LHCN-M2 (cell line): ENCODE measurements around the gene CCDC152. TPM values are rescaled to one million over a fixed set of nuclear protein-coding genes. Genes with fewer than 3 reads are reported as not detected.

Source experiments
- DNase-seq: peaks from one replicate; pipeline ENCODE4 v3.0.0-alpha.2; 2012; ENCODE audit warnings: low read depth
- total RNA-seq: library from RNA; depleted of rRNA; stranded (reverse); fragments of >200 nt; gene quantifications from 2 replicates; pipeline ENCODE4 v1.2.3, GENCODE V29; 2014

CCDC152 gene
- total RNA-seq, 1 experiment from 2014 or later = under 0.01 TPM

DNA sequence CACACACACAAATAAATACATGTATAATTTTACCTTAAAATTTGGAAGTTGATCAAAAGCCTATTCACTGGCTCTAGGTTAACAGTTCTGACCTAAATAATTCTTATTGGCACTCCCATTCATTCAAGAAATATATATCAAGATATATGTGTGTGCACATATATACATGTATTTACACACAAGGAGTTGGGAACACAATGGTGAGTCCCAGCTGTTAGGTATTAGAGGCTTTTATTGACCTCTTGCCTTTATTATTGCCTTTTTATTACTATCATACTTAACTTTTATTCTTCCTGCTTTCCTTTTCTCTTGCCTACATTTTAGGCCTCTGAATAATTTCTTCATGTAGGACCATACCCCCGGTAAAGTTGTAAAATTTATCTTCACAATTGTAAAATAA lies 25.0 kb downstream of the CCDC152 start:
- DNase-seq = no peak

DNA sequence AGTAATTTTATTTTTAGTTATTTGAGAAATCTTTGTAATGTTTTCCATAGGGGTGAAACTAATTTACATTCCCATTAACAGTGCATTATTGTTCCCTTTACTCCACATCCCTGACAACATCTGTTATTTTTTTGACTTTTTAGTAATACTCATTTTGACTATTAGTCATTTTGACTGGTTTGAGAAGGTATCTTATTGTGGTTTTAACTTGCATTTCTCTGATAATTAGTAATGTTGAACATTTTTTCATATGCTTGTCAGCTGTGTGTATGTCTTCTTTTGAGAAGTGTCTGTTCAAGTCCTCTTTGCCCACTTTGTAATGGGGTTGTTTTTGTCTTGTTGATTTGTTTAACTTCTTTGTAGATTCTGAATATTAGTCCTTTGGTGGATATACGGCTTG lies 27.5 kb downstream of the CCDC152 start:
- DNase-seq = peak; percentile 48

DNA sequence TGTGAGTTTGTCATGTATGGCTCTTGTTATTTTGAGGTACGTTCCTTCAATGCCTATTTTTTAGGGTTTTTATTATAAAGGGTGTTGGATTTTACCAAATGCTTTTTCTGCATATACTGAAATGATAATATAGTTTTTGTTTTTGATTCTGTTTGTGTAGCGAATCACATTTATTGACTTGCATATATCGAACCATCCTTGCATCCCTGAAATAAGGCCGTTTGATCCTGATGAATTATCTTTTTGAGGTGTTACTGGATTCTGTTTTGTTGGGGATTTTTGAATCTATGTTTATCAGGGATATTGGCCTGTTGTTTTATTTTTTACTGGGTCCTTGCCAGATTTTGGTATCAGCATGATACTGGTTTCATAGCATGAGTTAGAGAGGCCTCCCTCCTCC lies 29.1 kb downstream of the CCDC152 start:
- no peak for DNase-seq

DNA sequence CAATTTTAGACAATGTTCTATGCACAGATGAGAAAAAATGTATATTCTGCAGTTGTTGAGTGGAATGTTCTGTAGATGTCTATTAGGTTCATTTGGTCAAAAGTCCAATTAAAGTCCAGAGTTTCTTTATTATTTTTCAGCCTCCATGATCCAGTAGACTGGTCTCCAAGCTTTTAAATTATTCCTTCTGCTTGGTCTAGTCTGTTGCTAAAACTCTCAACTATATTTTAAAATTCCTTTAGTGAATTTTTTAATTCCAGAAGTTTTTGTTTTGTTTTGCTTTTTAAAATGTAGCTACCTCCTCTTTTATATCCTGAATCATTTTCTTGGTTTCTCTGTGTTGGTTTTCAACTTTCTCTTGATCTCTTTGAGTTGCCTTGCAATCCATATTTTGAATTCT lies 30.5 kb downstream of the CCDC152 start:
- no peak for DNase-seq

DNA sequence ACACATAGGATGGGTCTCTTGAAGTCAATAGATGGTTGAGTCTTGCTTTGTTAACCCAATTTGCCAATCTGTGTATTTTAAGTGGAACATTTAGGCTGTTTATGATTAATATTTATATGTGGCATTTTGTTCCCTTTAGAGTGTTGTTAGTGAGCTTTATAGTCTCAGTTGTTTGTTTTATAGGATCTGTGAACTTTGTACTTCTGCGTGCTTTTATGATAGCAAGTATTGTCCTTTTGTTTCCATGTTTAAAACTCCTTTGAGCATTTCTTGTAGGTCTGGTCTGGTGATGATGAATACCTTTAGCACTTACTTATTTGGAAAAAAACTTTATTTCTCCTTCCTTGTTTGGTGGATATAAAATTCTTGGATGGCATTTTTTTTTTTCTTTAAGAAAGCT lies 31.2 kb downstream of the CCDC152 start:
- DNase-seq = no peak

DNA sequence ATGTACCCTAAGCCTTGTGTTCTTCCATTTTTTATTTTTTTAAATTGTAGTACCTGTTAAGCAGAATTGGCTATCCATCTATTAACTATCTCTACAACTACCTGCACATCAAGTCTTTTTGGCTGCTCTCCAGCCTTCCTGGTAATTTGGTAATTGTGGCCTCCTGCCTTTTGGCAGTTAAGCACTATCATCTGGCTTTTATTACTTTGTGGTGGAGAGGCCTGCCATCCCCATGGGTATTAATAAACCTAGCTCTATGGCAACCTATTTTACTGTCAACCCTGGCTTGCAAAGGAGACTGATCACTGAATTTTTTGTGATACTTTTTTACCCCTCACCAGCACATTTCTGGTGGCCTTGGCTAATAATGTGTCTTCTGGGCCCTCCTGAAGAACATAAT lies 34.5 kb downstream of the CCDC152 start:
- no peak for DNase-seq

DNA sequence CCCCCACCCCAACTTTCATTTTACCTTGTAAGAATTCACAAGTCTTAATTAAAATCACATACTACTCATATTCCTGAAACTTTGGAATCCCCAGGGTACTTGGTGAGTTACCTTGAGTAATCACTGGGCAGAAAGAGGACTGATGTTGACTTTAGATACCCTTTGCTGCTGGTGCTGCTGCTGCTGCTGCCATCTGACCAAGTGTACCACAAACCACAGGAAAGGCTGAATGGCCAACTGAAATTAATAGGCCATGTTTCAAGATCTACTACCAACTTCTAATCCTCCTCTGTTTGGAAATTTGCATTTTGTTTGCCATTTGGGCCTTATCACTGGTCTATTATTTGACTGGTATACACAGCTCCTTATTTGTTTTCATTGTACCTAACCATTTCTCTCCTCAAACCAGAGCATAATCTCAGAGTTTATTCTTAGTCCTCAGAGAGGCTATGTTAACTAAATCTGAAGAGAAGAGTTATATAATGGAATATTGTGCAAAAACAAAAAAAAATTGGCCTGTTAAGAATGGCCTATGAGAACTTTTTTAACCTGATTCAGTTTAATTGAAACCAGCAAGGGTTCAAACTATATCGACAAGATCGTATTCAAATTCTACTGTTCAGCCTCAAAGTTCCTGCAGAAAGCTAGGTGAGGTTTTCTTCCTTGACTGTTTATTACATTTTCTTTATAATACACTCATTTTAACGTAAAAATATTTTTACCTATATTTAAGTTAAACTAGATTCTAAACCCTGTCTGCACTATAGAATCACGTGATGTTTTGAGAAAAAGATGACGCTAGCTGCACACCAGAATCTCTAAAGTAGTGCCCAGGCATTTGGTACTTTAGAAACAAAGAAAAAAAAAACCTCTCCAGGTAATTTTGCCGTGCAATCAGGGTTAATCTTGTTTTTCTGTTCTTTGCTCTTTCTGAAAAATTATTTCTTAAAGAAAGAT lies 41.9 kb downstream of the CCDC152 start:
- no peak for DNase-seq

DNA sequence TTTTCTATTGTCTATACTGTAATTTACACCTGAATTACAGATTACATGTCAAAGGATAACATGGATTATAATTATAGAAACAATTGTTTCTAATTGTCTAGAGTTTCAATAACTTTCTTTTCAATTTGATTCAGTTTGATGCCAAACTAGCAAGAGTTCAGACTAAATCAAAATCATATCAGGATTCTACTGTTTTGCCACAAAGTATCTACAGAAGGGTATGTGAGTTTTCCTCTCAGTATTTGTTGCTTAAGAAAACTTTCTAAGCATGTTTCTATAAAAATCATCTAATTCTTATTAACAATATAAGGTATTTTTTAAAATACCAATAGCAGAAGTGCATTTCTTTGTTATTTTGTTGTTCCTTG lies 42.6 kb downstream of the CCDC152 start:
- DNase-seq = no peak

DNA sequence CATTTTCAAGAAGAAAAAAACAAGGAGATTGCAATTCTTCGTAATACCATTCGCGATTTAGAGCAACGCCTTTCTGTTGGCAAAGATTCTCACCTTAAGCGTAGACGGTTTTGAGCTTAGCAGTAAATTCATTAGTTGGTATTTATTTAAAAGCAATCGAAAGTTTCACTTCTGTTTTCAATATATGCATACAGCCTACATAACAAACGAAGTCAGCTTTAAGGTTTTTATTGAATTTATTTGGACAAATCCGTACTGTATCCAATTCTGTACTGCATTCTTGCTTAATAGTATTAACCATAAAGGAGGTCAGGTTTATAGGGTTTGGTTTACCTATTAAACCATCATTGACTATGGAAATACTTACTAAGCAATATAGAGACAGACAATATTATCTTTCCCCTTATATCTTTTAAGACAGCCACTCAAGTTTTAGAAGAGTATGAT lies 43.1 kb downstream of the CCDC152 start:
- no peak for DNase-seq

DNA sequence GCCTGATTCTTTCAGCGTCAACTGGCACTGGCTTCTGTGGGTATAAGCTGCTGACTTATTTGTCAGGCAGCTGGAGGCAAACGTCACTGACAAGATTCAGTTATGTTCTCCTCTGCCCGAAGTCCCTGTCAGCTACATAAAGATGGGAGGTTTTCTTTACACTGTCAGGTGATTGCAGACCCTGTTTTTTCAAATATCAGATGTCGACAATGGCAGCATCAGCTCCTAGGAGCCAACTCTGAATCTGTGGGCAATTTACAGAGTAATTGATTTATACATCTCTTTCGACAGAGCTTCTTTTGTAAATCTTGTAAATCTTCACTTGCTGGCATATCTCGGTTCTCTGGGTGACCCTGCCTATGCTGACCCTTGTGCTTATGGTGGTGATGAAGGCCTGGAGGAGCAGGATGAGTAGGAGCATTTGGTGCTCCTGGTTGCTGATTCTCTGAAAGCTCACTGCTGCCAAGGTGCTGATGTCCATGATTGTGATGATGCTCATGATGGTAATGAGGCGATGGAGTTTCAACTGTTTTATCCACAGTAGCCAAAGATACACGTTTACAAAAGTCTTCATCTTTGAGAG lies 44.2 kb downstream of the CCDC152 start:
- DNase-seq = no peak

DNA sequence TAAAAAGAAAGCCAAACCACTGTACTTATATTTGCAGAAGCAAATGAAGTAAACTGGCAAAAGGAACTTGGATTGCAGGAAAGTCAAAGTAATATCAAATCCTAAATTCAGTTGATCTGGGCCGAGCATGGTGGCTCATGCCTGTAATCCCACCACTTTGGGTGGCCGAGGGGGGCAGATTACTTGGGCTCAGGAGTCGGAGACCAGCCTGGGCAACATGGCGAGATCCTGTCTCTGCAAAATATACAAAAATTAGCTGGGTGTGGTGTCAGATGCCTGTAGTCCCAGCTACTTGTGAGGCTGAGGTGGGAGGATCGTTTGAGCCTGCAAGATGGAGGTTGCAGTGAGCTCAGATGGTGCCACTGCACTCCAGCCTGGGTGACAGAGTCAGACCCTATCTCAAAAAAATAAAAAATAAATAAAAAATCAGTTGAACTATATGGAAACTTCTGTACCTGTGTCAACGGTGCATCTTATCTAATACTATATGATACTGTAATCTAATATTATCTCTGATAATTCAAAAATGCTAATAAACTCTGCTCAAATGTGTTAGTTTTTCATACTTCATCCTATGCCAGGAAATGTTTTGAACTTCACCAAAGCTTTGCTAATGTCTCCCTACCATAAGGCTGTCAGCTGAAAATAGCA lies 45.0 kb downstream of the CCDC152 start:
- no peak for DNase-seq

DNA sequence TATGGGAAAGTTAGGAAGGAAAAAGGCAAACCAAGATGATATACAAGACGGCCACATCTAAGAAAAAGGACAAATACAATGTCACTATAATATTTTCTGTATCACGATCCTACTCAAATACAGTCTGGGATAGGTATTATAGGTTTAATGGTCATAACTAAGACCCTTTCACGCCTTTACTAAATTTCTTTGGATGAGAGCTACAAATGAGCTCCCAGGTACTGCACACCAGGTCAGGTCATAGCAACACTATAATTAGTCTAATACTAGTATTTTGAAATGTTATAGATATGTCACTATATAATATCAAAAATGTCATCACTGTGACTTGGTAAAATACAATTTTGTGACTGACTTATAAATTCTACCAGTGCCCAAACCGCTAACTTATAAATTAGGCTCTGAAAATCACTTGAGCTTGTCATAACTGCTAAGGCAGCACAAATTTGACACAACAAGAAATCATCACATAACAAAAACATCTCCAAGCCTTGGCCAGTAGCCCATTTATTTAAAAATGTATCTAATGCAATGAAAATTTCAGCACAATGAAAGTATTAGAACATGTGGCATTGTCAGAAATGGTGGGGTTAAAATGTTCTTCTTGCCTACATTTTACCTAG lies 48.2 kb downstream of the CCDC152 start:
- no peak for DNase-seq

DNA sequence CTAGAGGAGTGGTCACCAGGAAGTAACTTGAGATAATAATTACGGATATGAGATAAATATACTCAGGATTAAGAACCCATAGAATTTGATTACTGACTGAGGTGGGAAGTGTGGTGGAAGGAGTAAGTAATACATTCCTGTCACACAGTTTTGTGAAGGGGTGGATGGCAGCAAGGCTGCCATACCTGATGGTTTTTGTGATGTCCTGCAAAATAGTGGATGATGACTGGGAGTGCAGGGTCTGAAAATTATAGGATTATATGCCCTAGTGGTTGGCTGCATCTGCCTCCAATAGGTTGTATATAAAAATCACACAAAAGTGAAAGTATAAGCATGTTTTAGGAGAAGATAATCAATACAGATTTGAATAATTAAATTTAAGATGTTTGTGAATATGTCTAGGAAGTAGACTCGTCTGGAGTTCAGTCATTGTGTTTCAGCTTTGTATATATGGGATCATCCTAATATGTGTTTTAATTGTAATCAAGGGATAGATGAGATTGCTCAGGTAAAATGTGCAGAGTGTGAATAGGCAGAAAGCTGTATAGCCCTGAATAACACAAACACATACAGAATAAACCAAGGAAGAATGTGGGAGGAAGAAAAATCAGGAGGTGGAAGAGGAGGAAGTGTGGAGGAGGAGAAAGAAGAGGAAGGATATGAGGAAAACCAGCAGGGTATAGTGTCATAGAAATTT lies 49.5 kb downstream of the CCDC152 start:
- no peak for DNase-seq

DNA sequence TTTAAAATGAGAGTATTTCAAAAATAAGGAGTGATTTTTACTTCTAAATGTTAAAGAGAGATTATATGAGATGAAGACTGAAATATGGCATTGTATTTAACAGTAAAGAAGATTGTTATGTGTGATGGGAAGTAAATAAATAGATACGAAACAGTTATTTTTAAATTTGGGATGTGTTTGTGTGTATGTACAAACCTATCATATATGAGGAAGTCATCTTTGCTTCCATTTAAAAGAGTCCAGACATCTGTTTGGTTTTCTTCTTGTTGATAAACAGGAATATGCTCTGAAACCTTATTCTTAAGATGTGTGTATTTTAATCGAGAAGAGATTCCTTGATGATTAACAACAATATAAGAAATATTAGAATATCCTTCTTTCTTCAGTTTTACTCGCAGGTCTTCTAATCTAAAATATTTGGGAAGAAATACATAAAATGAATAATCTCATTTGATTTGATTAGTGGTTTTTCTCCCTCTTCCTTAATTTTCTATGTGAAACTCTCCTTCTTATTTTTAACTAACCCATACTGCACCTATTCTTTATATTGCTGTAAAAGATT lies 50.2 kb downstream of the CCDC152 start:
- DNase-seq = no peak

DNA sequence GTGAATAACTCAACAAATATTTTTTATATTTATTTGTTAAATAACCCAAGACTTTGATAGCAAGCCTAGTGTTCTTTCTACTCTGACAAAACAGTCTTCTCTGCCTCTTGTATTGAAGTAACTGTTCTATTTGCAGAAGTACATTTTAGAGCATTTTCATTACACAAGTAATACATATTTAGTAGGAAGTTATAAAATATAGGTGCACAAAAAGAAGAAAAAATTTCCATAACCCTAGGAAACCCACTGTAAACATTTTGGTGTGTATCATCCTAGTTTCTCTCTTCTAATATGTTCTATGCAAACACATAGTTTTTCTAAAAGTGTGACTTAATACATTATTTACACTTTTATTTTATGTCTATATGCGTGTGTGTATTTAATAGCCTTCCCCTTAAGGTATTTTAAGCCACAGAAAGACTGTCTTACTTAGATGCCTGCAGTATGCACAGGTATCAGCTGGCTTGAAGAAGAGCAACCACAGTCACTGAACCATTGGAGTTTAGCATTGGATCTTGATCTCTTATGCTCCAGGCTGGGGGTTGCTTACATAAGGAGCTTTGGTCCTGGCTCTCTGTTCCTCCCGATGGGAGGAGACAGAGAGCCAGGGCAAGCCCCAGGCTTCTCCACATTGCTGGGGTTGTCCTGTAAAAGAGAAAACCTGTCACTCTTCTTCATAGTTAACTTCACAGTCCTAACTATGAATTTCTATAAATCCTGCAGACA lies 51.3 kb downstream of the CCDC152 start:
- no peak for DNase-seq

DNA sequence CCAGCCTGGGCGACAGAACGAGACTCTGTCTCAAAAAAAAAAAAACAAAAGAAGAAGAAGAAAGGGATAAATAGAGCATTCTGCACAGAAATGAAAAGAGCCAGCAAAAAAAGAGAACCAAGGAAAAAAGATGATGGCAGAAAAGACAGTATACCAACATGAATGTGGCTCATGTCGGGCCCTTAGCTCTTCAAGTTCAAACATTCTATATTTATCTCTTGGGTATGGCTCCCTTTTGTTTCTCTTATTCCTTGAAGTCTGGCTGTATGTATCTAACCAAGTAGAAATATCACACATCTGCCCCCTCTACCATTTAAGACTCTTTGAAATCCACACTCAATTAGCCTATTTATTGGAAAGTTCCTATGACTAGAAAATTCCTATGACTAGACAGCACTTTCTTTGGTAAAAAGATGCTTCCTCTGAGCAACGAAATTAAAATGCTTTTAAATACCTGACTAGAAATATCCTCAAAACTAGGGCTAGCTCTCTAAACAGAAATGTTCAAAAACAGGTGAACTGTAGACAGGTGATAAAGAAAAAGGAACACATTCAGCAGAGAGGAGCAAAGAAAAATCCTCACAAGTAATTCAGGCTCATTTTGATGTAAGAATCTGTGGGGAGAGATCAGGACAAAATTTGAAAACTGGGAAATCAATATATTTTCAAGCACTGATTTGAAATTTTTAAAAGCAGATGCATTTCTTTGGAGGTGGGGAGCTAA lies 52.4 kb downstream of the CCDC152 start:
- DNase-seq = no peak

DNA sequence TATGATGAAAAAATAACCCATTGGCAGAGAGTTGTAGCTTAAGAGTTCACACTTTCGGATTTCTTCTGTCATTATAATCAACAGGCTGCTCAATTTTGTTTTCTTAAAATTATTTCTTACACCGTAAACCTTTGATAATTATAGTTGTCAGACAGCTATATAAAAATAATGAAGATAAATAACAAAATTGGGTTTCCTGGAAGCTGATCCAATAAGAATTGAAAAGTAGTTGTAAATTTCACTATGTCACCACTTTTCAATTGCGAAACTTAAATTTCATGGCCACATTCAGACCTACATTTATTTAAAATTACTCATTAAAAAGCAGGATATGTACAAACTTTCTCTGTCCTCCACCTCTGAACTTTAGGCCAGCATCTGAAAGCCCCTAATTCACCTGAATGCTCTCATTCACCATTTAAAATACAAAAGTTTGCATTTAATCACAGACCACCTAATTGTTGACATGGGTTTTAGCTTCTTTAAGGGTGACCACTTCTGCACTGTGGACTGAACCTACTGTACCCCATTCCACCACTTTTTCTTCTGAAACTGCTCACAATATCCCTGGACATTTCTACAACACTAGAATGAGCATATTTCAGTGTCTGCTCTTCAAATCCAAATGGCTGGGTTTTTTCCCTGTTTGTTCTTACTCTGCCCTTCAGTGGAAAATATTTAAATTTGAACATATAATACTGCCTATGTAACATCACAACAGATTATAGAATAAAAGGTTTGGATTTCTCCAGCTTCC lies 54.4 kb downstream of the CCDC152 start:
- no peak for DNase-seq

DNA sequence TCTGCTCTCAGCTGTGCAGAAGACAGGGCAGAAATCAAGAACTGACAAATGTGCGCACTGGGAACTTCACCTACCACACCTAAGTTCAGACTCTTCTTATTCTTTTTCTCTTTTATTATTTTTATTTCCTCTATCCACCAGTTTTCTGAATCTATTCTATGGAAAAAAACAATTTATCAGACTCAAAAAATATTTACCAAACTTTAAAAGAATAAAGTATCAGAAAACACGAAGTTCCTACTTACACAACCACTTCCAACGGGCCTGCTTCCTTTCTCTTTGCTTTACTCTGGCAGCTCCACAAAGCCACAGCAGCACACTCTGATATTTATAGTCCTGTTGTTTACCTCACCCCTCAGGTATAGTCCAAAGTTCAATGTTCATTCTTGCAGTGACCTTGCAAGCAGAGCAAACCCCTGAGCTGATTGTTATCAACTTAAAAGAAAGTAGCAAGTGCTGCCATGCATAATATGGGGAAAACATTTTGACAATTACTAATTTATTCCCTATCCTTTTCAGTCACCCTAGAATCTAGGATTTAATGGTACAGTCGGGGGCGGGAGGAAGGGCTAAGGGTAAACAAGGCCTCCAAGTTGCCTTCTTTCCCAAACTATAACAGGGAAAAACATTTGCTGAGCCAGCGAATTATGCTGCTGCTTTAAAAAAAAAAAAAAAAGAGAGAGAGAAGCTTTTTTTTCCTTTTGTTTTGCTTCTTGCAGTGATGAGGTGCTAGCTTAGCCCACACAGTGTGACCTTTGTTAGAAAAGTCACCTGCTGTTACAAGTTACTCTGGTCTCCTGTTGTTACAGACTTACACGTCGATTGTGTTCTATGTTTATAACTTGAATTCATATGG lies 55.2 kb downstream of the CCDC152 start, which contains the start of gene SELENOP:
SELENOP (minus strand) TSS at position 302 of the 856 bp plus-strand sequence. CDS start 3,539 bp downstream, outside the sequence.
- DNase-seq = peak; percentile 81
